Pulmonary artery endothelial cell (primary cell): Measurements from ENCODE around the gene SMARCD3. TPM values are rescaled to one million over a fixed set of nuclear protein-coding genes. Genes with fewer than 3 reads are reported as not detected.

ENCODE experiments used
- DNase-seq: peaks from one replicate; pipeline ENCODE4 v3.0.0-alpha.2; 2011; ENCODE audit warnings: low read depth, low spot score
- total RNA-seq: library from RNA; depleted of rRNA; stranded (reverse); fragments of >200 nt; gene quantifications from 2 replicates; pipeline ENCODE4 v1.2.3, GENCODE V29; 2014

The SMARCD3 gene
- total RNA-seq = 3.8 and 6.7 TPM in 2 replicates

DNA sequence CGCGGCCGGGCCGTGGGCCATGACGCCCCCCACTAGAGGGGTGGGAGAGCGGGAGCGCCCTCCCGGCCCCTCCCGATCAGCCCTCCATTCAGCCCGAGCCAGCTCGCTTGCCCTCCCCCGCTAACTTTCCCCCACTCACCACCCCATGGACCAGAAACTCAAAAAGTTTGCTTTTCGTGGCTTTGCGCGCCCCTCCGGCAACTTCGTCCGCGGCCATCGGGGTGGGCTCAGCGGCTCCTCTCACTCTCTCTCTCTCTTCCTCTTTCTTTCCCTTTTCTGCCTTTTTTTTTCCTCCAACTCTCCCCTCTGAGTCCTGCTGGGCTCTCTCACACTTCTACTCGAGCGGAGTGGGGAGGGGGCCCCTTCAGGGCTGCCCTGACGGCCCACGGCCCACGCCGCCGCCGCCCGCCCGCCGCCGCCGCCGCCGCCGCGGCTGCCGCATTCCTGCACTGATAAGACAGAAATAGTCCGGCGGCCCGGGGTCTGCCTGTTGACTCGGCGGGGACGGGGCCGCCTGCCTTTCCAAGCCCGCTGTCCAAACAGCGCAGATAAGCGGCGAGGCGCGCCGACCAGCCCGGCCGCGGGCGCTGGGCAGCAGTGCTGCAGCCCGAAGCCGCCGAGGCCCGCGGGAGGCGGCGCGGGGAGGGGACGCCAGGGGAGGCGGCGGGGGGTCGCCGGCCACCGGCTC is at the start of gene SMARCD3:
Gene SMARCD3 (minus strand): TSS at position 349 of the 688 bp plus-strand sequence. CDS start 132 bp downstream, at position 217.
- no peak for DNase-seq

DNA sequence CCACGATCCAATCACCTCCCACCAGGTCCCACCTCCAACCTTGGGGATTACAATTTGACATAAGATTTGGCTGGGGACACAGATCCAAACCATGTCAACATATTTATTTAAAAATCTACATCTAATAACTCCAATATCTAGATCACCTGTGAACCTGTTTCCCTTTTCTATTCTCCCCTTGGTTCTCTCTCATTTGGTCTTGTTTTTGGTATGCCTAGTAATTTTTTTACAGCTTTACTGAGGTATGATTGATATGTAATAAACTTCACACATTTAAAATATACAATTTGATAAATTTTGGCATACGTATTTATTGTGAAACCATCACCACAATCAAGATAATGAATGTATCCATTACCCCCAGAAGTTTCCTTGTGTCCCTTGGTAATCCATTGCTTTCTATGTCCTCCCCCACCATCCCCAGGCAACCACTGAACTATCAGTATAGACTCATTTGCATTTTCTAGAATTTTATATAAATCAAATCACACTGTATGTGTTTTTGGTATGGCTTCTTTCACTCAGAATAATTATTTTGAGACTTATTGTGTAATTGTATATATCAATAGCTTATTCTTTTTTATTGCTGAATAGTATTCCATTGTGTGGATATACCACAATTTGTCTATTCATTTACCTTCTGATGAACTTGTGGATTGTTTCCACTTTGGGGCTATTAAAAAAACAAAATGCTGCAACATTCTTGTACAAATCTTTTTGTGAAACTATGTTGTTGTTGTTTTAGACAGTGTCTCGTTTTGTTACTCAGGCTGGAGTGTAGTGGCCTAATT is 47.9 kb upstream of the SMARCD3 start:
- DNase-seq = no peak

DNA sequence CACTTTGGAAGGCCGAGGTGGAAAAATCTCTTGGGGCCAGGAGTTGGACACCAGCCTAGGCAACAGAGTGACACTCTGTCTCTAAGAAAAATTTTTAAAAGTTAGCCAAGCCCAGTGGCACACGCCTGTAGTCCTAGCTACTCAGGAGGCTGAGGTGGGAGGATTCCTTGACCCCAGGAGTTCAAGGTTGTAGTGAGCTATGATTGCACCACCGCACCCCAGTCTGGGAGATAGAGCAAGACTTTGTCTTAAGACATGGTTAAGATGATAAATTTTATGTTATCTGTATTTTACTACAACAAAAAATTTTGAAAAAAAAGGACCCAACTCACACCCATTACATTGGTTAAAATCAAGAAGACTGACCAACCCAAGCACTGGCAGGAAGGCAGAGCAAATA is 44.4 kb upstream of the SMARCD3 start:
- no peak for DNase-seq

DNA sequence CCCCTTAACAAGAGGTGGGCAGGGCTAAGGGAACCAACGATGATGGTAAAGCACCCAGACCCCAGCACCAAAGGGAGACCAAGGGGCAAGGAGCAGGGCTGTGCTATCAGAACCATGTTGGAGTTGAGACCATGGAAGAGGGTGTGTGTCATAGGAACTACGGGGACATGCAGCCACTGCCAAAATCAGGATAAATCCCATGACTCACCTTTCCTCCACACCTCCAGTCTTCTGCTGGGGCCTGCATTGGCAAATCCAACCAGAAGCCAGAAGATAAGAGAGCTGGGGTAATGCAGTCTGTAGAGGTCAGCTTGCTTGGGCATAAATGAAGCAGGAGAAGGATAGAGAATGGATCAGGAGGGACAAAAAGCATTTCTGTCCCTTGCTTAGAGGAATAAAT is 42.7 kb upstream of the SMARCD3 start:
- no peak for DNase-seq

DNA sequence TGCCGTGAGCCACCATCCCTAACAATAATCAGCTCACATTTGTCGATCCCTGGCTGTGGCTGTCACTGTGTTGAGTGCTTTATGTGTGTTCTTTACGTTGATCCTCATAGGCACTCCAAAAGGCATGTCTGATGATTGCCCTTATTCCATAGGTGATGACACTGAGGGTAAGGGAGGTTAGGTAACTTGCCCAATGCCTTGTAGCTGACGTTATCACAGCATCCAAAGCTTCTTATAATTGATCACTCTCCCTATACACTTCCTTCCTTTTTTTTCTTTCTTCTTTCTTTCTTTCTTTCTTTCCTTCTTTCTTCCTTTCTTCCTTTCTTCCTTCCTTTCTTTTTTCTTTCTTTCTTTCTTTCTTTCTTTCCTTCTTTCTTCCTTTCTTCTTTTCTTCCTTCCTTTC is 41.9 kb upstream of the SMARCD3 start:
- DNase-seq = no peak

DNA sequence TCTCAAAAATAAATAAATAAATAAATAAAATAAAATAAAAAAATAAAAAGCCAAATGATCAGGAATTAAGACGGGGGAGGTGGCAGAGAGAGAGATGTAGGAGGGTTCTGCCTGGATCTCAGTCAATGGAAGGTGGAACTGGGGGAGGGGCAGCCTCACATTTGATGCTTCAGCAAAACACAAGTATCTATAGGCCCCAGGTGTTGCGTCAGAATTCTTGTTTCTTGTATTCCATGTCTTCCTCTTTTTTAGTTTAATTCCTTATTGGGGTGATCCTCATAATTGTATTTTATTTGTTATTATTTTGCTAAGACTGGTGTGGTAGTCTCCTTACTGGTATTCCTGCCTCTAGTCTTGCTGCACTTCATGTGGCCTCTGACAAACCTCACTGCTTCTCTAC is 41.4 kb upstream of the SMARCD3 start:
- DNase-seq = no peak

DNA sequence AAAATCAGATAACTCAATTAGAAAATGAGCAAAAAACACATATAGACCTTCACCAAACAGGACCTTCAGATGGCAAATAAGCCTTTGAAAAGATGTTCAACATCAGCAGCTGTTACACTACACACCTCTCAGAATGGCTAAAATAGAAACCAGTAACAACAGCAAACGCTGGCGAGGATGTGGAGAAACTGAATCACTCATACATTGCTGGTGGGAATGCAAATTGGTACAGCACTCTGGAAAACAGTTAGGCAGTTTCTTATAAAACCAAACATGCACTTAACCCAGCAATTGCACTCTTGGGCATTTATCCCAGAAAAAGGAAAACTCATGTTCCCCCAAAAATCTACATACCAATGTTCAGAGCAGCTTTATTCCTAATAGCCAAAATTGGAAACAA is 37.7 kb upstream of the SMARCD3 start:
- DNase-seq = no peak

DNA sequence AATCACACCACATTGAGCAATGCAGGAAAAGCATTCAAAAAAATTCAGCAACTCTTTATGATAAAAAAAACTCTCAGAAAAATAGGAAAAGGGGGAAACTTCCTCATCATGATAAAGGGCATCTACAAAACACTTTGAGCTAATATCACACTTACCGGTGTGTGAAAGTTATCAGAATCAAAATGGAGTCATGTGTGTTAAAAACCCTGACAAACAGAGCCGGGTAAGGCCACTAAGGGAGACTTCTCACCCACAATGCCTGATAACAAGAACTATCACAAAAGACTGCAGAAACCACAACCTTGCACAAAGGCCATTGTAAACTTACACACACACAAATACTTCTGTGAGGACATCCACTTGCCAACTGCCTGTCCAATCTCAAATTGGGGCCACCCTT is 34.8 kb upstream of the SMARCD3 start:
- no peak for DNase-seq

DNA sequence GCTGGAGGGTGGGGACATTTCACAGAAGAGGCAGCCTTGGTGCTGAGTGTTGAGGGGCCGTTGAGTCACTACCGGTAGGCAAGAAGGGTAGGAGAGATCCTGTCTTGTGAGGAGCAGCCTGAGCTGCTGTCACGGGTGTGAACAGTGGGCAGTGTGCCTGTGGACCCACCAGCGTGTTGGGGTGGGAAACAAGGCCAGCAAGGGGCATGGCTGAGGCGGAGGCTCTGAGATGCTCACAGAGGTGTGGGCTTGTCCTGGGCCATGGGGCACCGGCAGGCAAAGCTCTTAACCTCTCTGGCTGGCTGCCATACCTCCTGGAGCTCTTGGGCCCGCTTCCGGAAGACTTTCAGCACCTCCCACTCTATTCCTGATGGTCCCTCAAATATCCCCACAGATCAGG is 33.6 kb upstream of the SMARCD3 start:
- DNase-seq = no peak

DNA sequence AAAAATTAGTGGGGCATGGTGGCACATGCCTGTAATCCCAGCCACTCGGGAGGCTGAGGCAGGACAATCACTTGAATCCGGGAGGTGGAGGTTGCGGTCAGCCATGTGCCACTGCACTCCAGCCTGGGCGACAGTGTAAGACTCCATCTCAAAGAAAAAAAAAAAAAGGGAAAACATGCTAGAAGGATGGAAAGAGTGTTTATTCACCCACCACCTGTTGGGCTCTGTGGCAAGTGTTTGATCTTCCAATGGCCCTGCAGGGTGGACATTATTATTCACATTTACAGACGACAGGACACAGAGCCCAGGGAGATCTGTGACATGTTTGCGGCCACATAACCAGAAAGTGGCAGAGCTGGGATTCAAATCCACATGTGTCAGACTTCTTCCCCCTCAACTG is 33.2 kb upstream of the SMARCD3 start:
- DNase-seq = no peak

DNA sequence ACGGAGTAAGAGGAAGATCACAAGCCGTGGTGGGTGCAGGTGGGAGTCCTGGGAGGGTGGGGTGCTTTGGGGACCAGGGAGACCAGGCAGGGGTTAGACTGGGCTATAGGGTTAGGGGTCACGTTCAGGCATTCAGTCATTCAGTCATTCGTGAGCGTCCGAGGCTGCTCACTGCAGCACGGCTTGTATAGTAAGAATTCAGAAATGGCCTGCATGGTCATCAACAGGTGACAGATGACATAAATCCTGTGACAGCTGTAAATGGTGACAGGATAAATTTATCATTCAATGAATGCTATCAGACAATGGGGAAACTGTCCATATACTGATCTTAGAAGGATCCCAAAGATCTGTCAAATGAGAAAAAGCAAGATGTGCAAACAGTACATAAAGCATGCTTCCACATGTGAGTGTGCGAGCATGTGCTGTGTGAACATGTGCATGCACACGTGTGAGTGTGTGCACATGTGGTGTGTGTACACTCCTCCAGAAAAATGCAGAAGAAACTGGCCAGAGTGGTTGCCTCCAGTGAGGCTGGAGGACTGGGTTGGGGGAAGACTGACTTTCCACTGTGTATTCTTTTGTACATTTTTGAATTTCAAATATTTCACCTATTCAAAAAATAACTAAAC is 32.0 kb upstream of the SMARCD3 start:
- DNase-seq = no peak

DNA sequence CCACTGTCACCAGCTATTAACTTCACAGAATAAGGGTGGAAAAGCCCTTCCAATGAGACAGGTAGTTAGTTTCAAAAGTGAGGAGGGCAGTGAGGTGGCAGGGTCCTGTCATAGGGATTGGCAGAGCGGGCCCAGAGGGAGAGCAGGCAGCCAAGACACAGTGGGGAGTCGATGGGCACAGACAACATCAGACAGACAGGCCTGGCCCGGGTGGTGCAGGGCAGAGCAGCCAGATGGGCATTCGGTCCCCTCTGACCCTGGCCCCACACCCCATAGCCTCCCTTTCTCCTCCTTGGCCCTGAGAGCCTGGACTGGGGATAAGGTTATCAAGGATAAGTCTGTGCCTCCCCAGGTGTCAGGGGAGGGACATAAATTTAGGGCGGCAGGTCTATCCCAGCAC is 31.4 kb upstream of the SMARCD3 start:
- no peak for DNase-seq

DNA sequence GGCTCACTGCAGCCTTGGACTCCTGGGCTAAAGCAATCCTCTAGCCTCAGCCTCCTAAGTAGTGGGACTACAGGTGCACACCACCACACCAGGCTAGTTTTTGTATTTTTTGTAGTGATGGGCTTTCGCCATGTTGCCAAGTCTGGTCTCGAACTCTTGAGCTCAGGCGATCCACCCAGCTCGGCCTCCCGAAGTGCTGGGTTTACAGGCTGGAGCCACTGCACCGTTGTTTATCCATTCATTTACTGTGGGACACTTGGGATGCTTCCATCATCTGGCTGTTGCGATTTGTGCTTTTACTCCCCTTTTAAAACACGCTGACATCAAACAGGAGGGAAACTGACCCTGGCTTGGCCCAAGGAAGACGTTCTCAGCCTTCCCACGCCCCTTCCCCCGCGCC is 30.5 kb upstream of the SMARCD3 start:
- DNase-seq = no peak

DNA sequence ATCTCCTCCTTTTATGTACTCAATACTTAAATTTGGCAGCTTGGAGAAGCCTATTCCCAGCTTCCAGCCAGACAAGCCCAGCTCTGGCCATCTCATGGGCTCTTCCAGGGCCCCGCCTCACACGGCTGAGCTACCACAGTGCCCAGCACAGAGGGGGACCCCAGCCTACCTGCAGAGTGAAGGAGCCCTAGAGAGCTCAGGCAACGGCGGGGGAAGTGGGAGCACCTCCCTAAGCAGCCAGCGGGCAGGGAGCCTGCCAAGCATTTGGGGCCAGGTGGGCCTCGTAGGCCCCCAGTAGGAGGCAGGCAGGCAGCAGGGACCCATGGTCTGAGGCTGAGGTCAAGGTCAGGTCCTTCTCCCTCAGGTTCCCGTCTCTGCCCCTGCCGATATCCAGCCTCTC is 29.1 kb upstream of the SMARCD3 start:
- DNase-seq = no peak

DNA sequence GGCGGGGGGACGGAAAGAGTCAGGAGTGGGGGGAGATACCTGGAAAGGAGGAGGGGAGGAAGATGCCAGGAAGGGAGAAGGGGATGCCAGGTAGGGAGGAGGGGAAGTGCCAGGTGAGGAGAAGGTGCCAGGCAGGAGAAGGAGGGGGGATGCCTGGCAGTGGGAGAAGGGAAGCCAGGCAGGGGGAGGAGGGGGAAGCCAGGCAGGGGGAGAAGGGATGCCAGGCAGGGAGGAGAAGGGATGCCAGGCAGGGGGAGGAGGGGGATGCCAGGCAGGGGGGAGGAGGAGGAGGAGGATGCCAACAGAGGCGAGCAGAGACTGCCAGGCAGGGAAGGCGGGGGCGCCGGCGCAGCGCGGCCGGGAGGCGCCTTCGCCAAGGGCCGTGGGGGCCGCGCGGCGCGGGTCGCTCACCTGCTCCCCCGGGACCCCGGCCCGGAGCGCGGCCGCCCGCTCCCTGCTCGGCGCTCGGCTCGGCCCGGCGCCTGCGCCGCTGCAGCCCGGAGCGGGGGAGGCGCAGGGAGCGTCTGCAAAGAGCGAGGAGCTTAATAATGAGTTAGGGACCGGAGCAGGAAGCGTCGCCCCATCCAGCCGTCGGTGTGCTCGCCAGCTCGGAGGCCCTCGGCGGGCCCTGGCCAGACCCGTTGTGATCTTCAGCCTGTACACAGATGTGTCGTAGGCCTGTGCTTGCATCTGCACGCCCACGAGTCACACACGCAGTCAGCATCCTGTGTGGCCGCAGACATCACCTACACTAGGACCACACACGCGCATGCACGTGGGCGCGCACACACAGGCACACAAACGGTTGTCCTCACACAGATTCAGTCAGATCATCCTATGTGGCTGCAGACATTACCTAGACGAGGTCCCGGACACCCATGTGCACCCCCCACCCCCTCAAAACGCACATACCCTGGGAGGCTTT is 28.4 kb upstream of the SMARCD3 start:
- no peak for DNase-seq

DNA sequence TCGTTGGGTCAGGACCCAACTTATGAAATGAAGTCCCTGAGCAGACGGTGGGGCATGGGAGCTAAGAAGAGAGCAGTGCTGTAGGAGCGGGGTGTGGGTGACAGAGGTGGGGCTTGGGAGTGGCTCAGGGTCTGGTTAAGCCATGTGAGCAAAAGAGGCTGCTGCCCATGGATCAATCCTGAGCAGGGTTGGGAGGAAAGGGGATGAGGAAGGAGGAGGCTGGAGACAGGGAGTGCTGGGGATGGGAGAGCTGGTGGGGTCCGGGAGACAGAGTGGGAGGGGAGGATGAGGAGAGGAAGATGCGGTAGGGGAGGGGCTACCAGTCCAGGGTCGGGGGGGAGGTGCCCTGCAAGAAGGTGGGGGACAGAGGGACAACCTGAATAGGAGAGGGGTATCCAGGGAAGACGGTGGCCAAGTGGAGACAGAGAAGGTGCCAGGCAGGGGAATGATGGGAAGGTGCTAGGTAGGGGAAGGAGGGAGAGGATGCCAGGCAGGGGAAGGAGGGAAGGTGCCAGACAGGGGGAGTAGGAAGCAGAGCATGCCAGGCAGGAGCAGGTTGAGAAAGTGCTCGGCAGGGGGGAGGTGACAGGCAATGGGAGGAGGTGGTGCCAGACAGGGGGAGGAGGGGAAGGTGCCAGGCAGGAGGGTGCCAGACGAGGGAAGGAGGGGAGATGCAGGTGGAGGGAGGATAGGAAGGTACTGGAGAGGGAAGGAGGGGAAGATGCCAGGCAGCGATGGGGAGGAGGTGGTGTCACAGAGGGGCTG is 27.5 kb upstream of the SMARCD3 start:
- no peak for DNase-seq

DNA sequence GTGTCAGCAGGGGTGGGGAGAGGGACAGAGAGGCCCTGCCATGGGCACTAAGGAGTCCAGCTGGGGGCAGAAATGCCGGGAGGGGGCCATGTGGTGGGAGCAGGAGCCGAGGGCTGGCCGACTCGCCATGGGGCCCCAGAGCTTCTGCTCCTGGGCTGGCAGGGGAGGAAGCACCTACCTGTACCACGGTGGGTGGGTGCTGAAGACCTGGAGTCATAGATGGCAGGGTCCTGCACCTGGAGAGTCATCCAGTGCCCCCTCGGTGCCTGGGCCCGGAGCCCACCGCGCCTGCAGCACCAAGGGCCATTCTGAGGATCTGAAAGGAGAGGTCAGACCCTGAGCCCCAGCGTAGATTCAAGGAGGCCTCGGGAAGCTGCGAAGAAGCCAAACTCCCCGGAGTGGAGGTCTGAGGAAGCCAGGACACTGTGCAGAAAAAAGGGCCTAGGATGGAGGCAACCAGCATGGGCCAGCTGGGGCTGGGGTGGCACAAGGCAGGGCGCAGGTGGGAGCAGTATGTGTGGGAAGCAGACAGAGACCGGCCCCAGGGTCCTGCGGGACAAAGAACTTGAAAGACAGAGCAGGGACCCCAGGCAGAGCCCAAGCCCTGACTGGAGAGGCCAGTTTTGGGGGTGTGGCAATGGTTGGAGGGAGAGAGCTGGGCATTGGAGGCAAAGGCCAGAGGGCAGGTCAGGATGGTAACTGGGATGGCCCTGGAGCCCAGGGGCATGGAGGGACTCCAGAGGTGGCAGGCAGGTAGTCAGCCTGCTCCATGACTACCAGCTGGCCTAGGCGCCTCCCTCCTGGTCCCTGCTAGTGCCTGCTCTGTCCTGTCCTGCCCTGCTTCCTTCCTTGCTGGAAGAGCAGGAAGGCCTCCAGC is 26.7 kb upstream of the SMARCD3 start:
- DNase-seq = no peak

DNA sequence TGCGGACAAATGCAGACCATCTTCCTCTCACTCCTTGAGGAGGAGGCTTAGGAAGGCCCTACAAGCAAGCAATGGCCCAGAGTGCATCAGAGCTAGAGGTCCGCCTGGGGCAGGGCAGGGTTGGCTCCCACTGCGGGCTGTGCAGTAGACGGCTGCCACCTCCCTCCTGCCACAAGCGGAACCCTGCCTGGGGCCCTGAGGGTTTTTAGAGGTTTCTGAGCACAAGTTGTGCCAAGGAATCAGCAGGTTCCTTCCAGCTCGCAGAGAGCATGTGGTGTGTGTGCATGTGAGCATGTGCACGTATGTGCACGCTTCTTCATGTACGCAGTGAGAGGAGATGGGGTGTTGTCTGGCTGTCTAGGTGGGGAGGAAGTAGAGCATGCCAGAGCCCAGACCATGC is 25.9 kb upstream of the SMARCD3 start:
- DNase-seq = no peak

DNA sequence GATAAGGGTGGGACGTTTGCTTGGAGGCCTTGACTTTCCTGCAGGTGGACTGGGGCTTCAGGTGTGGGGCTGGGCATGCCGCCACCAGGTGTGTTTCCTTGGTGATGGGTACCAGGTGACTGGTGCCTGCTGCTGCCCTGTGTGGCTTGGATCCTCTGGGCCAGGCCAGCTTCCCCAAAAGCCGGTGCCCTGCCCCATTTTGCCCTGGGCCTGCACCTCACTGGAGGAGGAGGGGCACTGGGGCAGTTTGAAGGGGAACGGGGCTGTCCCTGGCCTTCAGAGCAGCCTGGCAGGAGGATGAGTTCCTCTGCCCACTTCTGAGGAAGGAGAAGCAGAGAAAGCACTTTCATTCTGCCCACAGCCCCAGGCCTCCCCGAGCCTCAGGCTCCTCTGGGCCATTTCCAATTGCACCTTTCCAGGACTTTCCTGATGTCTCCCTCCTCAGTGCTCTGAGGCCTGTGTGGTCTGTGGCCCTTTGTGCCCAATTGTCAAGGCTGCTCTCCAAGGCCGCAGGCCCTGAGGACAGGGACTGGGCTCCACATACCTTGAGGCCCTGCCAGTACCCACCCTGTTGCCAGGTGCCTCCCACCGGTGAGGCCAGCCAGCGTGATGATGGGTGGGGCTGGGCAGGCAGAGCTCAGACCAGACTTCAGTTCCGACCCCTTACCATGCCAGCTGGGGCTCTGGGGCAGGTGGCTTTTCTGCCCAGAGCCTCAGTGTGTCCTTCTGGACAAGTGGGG is 25.3 kb upstream of the SMARCD3 start:
- no peak for DNase-seq
